C4-2B (cell line): Measurements from ENCODE around the gene RPTOR.

Source experiments
- ZFX ChIP-seq: fragments of 450-650 bp; IDR thresholded peaks from 2 replicates; pipeline ENCODE4 v1.6.1; 2017
- TF ChIP-seq, protein P1 (sequence below): fragments of 450-650 bp; conservative IDR thresholded peaks from 2 replicates; pipeline ENCODE4 v1.5.1; 2017; ENCODE audit warnings: mild to moderate bottlenecking

- TF ChIP-seq, protein P1, sequence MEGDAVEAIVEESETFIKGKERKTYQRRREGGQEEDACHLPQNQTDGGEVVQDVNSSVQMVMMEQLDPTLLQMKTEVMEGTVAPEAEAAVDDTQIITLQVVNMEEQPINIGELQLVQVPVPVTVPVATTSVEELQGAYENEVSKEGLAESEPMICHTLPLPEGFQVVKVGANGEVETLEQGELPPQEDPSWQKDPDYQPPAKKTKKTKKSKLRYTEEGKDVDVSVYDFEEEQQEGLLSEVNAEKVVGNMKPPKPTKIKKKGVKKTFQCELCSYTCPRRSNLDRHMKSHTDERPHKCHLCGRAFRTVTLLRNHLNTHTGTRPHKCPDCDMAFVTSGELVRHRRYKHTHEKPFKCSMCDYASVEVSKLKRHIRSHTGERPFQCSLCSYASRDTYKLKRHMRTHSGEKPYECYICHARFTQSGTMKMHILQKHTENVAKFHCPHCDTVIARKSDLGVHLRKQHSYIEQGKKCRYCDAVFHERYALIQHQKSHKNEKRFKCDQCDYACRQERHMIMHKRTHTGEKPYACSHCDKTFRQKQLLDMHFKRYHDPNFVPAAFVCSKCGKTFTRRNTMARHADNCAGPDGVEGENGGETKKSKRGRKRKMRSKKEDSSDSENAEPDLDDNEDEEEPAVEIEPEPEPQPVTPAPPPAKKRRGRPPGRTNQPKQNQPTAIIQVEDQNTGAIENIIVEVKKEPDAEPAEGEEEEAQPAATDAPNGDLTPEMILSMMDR, result no peak
- TF ChIP-seq ZFX, result no peak
Observed at GRCh38 chr17:80786887-80787286, 242.2 kb downstream of the RPTOR start.
